Fibroblast of gingiva (primary cell): ENCODE data around the gene MUC5B.

Experiments
- DNase-seq: peaks from one replicate; pipeline ENCODE4 v3.0.0-alpha.2; 2011; ENCODE audit warnings: low read depth

MUC5B gene

GRCh38 chr11:1285876-1286275 is 63.0 kb downstream of the MUC5B start:
- no peak for DNase-seq

DNA sequence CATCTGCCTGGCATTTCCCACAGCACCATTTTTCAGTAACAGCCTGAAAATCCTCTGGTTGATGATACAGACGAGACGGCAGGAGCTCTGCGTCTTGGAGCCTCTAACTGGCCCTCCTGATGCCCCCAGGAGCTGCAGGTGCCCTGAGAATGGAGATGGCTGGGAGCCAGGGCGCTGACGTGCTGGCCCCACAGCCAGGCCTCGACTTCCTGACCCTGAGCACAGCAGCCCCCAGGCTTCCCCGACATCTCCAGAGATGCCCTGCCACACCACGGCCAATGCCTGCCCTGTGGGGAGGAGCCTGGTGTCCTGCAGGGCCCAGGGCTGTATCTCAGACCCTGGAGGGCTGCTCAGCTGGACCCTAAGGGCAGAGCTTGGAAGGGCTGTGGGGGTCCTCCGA is 65.1 kb downstream of the MUC5B start:
- DNase-seq = no peak

GRCh38 chr11:1288426-1289151 is 65.7 kb downstream of the MUC5B start:
- DNase-seq = no peak

DNA sequence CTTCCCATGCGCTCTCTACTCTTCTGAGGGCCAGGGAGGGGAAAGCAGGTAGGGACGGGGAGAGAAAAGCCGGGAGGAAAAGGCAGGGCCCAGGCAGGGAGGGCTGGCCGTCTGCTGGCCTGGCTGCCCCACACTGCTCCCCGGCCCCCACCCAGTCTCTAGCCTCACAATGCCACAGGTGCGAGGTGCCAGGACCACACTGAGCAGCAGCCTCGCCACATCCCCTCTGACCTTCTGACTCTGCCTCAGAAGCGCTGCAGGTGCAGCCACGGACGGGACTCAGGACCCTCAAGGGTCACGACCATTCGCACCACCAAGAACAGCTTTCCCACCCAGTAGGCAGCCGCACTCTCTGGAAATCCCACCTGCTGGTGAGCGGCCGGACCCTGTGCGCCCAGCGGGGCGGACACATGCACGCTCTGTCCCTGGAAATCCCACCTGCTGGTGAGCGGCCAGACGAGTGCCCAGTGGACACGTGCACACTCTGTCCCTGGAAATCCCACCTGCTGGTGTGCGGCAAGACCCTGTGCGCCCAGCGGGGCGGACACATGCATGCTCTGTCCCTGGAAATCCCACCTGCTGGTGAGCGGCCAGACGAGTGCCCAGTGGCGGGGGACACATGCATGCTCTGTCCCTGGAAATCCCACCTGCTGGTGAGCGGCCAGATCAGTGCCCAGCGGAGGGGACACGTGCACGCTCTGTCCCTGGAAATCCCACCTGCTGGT is 66.5 kb downstream of the MUC5B start:
- DNase-seq = no peak

- DNase-seq = no peak
These were observed 67.5 kb downstream of the MUC5B start for GRCh38 chr11:1290052-1291040.

DNA sequence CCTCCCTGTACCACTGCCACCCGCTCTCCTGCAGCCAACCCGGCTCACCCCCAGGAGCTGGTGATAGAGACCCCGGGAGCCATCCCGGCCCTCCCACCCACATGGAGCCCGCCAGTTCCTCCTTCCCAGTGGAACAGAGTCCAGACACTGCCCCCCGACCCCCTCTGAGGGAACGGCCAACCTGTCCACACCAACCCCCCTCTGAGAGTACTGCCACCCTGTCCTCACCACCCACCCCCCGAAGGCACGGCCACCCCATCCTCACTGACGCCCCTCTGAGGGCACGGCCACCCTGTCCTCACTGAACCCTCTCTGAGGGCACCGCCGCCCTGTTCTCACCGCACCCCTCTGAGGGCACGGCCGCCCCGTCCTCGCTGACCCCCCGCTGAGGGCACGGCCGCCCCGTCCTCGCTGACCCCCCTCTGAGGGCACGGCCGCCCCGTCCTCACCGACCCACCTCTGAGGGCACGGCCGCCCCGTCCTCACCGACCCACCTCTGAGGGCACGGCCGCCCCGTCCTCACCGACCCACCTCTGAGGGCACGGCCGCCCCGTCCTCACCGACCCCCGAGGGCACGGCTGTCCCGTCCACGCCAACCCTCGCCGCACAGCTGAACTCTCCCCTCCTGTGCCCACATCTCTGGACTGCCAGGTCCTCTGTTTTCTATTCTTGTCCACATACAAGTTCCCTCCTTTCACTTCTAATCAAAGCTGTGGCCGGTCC is 68.6 kb downstream of the MUC5B start:
- DNase-seq = no peak

DNA sequence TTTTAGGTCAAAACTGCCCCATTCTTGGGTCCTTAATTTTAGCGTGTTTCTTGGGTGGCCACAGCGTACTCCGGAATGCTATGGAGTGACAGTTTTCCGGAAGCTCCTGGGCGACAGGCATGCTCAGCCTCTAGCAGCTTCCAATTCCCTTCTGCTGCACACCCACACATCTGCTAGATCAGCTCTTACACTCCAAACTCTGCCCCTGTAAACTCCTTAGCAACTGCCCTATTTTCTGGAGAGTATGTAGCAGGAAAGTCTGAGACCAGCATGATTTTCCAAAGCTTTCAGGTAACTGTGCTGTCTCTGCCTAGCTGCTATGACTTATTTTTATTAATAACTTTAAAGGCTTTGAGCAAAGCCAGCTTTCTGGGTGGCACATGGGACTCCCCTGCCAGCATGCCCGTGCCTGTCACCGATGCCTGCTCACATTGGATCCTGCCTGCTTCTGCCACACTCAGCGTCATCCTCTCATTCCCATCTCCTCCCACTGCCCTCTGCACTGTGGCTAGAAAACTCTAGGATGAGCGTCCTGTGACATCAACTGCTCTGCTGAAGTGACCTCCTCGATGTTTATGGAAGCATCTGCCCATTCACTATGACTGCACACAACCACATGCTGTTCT is 69.3 kb downstream of the MUC5B start:
- no peak for DNase-seq

DNA sequence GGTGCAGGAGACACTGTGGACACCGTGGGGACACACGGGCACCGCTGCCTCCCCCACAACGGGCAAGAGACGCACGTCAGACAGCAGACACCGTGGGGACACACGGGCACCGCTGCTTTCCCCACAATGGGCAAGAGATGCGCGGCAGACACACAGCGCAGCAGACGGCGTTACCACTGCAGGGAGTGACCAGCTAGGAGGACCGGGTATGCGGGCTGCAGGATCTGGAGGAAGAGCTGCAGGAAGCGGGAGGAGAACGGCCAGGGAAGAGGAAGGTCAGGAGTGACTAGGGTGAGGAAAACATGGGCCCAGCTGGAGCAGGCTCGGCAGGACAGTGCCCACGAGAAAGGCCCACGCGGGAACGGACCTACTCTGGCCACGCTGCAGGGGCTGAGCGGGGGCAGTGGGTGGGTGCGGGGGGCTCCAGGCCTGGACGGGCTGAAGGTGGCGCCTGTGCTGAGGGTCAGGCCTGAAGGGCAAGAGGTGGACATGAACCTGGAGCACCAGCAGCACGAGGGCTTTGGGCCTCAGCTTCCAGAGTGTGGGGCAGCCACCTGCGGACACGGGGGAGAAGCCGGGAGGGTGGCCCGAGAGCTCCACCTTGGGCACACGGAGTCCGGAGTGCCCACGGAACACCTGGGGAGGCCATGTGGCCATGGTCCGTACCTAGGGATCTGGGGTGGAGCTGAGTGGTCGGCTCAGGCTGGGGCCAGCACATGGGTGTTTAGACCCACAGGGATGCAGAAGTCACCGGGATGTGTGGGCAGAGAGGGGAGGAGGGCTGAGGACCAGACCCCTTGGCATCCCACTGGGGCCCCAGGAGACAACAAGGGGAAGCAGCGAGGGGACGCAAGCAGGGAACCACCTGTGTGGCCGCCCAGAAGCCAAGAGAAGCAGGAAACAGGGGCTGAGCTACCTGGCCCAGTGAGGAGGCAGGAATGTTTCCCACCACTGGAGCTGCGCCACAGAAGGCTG is 70.1 kb downstream of the MUC5B start:
- no peak for DNase-seq

DNA sequence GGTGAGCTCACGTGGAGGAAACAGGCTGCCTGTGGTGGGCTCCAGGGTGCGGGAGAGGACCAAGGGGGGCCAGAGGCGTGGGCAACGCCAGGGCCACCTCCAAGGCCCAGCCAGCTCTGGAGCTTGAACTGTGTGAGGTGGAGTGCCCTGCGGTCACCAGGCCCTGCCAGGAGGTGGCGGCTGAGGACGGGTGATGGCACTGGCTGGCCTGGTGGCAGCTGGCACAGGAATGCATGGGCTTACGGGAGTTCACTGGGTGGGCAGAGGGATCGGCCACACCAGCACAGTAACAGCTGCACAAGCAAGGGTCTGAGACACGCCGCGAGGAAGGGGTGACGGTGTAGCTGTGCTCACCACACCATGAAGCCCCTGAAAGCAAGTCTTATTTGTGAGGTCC is 70.8 kb downstream of the MUC5B start:
- no peak for DNase-seq

DNA sequence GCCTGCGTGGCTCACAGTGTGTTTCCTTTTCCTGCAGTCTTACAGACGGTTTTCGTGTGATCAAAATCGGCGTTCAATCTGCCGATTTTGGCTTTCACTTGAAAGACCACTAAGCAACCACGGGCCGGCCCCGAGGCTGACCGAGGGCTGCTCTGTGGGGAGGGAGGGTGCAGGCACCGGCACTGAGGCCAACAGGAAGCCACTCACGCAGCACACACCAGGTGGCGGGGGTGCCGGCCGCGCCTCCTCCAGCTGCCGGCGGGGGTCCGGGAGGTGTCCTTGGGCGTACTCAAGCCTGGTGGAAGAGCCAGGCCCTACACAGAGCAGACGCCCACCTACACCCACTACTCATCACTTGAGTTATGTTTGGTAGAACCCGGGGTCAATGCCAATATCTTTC is 72.2 kb downstream of the MUC5B start:
- DNase-seq = no peak

DNA sequence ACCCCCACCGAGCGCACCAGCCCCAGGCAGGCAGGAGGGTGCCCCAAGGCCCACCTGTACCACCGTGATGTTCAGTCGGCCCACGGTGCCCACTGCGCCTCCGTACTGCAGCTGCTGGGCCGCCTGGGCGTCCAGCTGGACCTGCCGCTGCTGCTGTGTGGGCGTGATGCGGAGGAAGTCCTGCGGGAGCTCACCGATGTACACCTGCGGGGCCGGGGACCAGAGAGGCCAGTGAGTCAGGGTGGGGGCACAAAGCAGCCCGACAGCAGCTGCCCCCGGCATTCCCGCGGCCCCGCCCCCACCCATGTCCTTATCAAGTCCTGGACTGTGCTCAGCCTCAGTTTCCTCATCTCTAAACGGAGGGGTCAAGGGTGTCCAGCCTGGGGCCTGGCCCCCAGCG is 72.7 kb downstream of the MUC5B start:
- DNase-seq = no peak

DNA sequence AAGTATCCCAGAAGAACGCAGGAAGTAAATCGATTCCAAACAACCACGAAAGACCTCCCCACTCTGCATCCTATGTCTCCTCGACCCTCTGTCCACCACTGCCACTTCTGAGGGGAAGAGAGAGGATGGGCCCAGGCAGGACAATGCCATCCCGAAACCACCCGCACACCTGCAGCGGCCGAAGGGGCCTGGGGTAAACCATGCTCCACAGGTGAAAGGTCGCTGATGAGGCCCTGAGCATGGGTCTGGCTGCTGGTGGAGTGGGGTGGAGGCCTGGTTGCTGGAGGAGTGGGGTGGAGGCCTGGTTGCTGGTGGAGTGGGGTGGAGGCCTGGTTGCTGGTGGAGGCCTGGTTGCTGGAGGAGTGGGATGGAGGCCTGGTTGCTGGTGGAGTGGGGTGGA is 73.4 kb downstream of the MUC5B start:
- no peak for DNase-seq

DNA sequence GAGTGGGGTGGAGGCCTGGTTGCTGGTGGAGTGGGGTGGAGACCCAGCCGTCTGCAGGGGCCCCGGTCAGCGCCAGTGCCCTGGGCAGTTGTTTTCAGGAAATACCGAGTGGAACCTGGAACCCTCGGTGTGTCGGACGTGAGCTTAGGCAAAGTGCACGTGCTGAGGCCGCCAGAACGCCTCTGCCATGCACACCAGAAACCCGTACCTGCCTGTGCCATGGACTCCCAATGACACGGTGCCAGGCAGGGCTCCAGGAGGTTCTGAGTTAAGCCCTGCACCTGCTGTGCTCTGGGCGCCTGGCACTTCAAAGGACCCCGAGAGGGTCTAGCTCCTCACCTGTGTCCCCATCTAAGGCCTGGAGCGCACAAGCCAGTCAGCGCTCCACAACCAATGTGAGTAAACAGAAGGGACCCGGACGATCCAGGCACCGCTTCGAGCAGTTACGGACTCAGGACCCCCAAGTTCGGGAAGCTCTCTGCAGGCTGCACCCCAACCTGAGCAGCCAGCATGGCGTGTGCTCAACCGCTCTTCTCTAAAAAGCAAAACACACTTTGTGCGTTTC is 74.2 kb downstream of the MUC5B start:
- no peak for DNase-seq

DNA sequence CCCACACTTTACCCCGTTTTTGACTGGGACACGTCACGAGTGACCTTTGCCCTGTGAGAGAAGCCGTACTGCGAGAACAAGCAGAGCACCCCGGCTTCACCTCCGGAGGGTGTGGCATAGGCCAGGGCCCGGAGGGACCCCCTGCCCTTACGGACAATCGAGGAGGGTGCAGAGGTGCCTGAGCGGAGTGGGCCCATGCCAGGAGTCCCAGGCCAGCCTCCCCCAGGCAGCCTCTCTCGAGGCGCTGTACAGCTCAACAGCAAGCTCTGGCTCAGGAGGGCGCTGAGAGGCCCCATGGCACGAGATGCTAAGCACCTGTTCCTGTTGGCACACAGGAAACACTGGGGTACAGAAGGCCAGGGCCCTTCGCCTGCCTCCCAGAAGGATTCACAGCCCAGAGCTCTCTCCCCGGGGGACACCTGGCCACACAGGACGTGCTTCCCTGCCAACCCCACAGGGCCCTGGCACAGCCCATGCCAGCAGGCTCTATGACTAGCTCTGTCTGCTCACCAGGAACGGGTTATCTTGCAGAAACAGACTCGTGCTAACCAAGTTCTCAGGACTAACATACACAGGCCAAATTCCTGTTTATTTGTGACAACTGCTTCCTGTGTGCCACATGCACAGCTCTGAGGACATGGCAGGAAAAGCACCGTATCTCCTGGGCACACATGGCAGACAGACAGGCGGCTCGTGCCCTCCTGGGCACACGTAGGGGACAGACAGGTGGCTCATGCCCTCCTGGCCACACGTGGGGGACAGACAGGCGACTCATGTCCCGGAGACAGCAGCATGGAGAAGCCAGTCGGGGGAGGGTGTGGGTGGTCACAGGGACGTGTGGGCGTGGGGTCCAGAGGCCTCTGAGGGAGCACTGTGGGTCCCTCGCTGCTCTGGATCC is 75.0 kb downstream of the MUC5B start:
- no peak for DNase-seq

- peak; percentile 83 for DNase-seq
These were observed 76.0 kb downstream of the MUC5B start for GRCh38 chr11:1298695-1299492.

GRCh38 chr11:1299621-1300020 is 76.8 kb downstream of the MUC5B start:
- no peak for DNase-seq

DNA sequence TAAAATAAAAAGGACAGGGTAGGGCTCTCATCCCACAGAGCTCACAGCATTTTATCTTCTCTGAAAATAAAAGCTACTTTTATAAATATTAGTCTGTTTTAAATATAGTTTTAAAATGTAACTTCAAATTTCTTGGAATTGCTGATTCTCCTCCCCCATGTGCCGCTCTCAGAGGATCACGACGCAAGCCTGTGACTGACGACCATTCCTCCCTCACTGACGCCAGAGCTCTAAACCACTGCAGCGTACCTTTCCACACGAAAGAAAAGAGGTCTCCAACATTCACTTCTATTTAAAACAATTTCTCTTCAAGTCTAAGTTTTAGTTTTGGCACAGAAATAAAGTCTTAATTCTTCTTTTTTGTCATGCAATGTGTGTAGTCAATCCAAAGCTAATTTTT is 77.3 kb downstream of the MUC5B start:
- DNase-seq = no peak

DNA sequence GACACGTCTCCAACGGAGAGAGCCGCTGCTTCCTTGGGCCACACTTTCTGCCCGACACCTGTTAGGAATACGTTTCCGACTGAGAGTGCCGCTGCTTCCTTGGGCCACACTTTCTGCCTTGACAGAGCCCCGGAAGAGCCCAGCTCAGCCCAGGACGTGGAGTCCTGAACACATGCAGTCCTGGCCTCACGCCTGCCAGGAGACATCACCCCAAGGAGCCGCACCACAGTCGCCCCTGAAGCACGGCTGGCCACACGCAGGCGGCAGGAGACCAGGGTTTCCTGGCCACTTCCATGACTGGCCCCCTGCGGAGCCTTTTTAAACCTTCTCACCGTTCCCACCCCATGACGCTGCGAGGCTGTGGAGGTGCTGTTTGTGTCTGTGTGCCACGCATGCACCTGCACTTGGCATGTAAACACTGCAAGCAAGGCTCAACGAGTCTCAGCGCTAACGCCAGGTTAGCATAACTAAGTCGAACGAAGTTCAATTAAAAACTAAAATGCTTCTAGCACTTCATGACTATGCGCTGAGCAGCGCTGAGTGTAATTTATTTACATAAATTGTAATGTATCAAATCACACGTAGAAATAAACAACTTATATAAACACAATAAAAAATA is 77.8 kb downstream of the MUC5B start:
- DNase-seq = no peak
